Activated CD4-positive, CD25-positive, alpha-beta regulatory T cell treated with anti-CD3 and anti-CD28 coated beads, Interleukin-2, amount 50 U/mL, for 24 hours (primary cell): ENCODE measurements around the gene GOLGA3.
"Not testable (repeated sequence)": the region's sequence is repeated elsewhere in the genome, so short reads cannot be mapped to it uniquely, and the experiment has no call there.

Source experiments
- ATAC-seq, 2 donors: fragments of 150-1000 bp; cut with Tn5 transposase; one replicate each; pipeline ENCODE4 v1.10.0; 2021; ENCODE audit warnings: mild to moderate bottlenecking in 1 of 2, moderate library complexity in 1 of 2

GOLGA3 gene

GRCh38 chr12:132847363-132848356 lies 19.0 kb upstream of the GOLGA3 start:
- ATAC-seq, result no peak

DNA sequence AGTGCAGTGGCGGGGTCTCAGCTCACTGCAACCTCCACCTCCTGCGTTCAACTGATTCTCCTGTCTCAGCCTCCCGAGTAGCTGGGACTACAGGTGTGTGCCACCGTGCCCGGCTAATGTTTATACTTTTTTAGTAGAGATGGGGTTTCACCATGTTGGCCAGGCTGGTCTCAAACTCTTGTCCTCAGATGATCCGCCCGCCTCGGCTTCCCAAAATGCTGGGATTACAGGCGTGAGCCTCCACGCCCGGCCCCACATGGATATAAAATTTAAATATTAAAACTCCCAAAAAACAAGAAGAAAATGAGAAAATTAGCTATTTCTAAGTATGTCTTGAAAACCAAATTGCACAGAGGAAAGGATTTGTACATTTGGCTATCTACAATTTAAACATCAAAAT lies 16.0 kb upstream of the GOLGA3 start:
- ATAC-seq, result not testable (repeated sequence)

DNA sequence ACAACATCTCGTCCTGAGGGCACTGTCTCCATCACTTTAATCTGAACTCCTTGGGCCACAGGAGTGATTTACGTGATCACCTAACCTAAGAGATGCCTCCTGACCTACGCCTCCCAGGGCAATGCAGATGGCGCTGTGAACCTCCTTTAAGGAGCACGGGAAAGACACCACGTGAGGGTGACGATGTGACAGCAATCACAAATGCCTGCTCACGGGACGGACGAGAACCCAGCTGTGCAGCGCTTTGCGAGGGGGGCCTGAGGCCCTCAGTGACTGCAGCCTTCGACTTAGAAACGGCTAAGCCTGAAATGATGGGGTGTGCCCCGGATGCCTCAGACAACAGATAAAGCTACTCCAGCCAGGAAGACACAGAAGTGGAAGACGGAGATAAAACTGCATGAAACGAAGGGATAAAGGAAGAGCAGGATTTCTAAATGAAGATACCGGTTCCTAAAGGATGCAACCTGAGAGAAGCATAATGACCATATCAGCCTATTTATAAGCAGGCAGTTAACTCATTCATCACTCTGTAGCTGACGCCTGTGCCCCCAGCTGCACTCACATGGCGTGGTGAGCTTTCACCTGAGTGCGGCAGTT lies 13.9 kb upstream of the GOLGA3 start:
- no peak for ATAC-seq

DNA sequence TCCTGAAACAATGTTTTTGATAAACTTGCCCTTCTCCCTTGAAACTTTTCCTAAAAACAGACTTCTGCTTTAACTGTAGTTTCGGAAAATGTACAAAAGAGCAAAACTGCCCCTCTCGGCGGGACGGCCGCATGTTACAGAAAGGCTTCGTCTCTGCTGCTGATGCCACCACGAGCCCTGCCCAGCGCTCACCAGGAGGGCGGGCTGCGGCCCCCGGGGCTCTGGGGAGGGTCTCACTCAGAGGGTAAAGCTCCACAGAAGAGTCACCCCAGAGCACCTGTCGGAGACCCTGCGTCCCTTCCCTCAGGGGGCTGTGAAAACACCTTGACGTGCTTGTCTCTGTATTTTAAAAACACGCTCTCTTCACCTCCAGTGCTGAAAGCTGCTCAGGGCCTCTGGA lies 12.5 kb upstream of the GOLGA3 start:
- ATAC-seq, result no peak

DNA sequence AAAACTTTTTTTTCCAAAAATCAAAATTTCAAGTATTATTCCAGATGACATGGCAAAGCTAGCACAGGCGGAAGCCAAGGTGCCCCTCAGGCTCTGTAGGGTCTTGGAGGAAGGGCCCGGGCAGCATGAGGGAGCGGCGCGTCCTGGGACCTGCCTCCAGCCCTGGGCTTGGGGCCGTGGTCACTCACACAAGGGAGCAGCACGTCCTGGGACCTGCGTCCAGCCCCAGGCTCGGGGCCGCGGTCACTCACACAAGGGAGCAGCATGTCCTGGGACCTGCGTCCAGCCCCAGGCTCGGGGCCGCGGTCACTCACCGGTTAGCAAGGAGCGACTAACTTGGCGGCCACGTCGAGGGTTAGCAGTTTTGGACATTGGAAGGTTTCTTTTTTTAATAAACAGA lies 11.9 kb upstream of the GOLGA3 start:
- ATAC-seq, result no peak

GRCh38 chr12:132839558-132840235 lies 11.0 kb upstream of the GOLGA3 start:
- ATAC-seq, result no peak

DNA sequence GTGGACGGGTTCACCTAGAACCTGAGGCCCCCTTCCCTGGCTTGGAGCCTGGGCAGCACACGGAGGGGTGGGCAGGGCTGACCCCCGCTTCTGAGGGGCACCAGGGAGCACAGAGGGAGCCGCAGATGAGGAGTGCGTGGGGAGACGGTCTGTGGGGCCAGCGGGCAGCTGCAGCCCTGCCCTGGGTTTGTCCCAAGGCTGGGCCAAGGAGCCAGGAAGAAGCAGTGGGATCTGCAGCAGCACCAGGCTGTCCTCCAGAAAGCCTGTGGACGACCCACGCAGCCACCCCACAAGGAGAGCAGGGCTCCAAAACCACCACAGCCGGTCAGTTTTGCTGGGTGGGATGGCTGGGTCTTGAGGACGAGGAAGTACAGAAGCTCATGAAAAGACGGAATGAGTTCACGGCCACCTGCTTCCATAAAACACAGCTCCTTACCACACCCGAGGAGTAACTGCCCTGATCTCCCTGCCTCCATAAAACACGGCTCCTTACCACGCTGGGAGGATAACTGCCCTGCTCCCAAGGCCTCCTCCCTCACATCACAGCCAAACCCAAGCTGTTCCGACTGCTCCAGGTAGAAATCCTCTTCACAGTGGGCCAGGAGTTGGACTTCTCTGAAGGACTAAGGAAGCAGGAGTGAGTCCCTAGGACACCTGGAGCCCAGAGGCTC lies 9.9 kb upstream of the GOLGA3 start:
- no peak for ATAC-seq

- no peak for ATAC-seq
Measured at GRCh38 chr12:132837693-132838409, 9.2 kb upstream of the GOLGA3 start.

- ATAC-seq, result no peak
Measured at GRCh38 chr12:132836795-132837331, 8.2 kb upstream of the GOLGA3 start.

DNA sequence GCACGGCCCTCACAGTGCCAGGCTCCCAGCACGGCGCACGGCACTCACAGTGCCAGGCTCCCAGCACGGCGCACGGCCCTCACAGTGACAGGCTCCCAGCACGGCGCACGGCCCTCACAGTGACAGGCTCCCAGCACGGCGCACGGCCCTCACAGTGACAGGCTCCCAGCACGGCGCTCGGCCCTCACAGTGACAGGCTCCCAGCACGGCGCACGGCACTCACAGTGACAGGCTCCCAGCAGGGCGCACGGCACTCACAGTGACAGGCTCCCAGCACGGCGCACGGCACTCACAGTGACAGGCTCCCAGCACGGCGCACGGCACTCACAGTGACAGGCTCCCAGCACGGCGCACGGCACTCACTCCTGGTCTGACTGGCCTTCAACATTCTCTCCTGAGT lies 7.6 kb upstream of the GOLGA3 start:
- ATAC-seq, result not testable (repeated sequence)

DNA sequence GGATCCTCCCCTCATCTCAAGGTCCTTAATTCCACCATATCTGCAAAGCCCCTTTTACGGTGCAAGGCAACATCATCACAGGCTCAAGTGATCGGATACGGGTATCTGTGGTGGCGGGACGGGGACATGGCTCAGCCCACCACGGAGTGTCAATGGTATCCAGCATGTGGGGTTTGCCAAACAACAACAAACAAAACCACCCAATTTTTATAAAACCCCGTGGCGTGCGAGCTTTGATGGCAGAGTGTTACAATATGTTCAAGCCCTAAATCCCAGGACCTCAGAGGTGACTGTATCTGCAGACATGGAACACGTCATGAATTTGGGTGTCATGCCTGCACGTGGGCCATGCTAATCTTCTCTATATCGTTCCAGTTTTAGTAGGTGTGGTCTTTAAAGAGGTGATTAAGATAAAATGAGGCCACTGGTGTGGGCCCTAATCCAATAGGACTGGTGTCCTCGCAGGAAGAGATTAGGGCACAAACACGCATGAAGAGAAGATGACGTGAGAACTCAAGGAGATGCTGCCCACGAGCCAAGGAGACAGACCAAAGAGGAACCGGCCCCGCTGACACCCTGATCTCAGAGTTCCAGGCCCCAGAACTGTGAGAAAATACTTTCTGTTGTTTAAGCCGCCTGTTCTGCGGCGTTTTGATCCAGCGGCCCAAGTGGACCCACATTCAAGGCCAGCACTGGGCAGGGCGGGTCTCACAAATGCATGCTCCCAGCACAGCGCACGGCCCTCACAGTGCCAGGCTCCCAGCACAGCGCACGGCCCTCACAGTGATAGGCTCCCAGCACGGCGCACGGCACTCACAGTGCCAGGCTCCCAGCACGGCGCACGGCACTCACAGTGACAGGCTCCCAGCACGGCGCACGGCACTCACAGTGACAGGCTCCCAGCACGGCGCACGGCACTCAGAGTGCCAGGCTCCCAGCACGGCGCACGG lies 6.7 kb upstream of the GOLGA3 start:
- no peak for ATAC-seq

DNA sequence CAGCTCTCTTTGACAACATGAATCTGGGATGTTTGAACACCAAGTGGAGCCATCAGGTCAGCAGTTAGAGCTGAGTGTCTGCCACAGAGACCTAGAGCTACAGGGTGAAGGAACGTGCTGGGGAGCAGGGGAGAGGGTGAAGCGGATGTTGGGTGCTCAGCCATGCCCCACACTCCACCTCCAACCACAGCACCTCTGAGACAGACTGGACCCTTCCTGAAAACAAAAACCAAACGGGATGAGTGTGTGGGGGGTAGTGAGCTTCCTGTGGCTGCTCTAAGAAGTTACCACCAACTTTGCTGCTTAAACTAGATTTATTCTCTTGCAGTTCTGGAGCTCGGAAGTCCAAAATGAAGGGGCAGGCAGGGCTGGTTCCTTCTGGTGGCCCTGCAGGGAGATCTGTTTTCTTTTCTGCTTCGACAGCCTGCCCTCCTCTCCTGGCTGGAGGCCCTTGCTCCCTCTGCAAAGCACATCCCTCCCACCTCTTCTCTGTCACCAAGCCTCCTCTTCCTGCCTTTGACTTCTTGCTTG lies 5.6 kb upstream of the GOLGA3 start:
- ATAC-seq, result peak; percentile 38 to 52

- no peak for ATAC-seq
Measured at GRCh38 chr12:132833341-132833740, 4.7 kb upstream of the GOLGA3 start.

- no peak for ATAC-seq
Measured at GRCh38 chr12:132831771-132832170, 3.1 kb upstream of the GOLGA3 start.

- peak; percentile 39 to 43 for ATAC-seq
Measured at GRCh38 chr12:132827763-132828703, 636 bp downstream of the GOLGA3 start.

GRCh38 chr12:132825861-132826260 lies 2.8 kb downstream of the GOLGA3 start:
- no peak for ATAC-seq

DNA sequence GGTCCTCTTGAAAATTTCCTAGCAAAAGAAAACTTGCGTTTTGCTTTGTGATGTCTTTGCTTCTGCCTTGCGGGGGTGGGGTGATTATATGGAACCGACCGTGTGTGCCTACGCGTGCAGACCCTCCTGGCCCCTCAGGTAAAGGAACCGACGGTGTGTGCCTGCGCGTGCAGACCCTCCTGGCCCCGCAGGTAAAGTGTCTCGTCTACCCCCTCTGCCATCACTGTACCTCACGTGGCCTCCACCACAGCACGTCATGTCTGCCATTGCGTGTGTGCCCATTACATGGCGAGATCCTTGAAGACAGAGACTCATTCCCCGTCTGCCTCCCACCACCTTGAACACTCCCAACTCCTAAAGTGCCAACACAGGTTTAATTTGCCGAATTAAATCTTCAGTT lies 3.6 kb downstream of the GOLGA3 start:
- ATAC-seq, result no peak

- ATAC-seq, result no peak
Measured at GRCh38 chr12:132824053-132824452, 4.6 kb downstream of the GOLGA3 start.

DNA sequence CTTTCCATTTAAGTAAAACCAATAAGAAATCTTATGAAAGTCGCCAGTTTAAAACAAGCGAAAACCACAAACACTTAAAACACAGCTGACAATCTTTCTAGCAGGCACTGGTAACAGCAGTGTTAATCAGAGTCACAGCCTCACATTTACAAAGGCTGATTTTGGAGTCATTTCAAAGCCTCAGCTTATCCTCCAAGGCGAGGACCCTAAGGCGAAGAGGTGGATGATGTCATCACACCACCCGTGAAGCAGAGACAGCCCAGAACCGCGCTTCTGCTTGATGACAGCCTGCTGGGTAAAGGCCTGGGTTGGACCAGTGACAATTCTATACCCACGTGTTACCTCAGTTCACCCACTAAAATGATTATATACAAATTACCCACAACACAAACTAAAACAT lies 10.1 kb downstream of the GOLGA3 start:
- no peak for ATAC-seq
